Activated CD8-positive, alpha-beta memory T cell treated with anti-CD3 and anti-CD28 coated beads, Interleukin-2, amount 50 U/mL, for 24 hours (primary cell): Measurements from ENCODE around the gene KLF1.
"Not testable (repeated sequence)": the region's sequence is repeated elsewhere in the genome, so short reads cannot be mapped to it uniquely, and the experiment has no call there.

Experiments used
- DNase-seq: peaks from one replicate; pipeline ENCODE4 v3.0.0-alpha.2; 2020; ENCODE audit errors: extremely low read depth

Gene KLF1

DNA sequence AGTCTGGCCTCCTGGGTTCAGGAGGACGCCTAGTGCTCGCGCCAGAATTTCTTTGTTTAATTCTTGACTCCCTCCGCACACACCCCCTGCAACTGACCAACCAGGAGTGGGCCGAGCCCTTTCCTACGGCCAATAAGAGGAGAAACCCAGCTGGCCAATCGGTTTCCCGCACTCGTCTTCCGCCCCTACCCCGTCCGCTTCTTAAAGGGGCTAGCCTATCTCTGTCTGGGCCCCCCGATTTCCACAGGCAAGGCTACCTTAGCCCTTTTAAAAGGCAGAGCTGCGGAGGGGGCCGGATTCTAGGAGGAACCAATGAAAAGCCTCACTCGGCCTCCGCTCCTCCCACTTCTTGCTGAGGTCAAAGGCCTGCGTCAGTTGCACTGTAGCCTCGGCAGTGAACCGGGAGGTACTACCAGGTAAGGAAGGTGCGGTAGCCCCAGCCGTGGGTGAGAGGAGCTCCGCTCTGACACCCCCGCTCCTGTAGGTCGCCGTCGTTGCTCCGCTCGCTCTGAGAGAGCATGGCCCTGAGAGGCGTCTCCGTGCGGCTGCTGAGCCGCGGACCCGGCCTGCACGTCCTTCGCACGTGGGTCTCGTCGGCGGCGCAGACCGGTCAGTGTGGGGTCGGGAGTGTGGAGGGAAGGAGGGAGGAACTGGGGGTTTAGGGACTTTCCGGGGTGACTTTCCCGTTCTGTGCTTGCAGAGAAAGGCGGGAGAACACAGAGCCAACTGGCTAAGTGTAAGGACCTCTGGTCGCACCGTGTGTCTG is 4.0 kb upstream of the KLF1 start, which contains the start of gene GCDH:
TSS of gene GCDH (plus strand) at position 374 of the 766 bp plus-strand sequence. CDS start at position 519, 145 bp downstream.
- peak; percentile 96 for DNase-seq

DNA sequence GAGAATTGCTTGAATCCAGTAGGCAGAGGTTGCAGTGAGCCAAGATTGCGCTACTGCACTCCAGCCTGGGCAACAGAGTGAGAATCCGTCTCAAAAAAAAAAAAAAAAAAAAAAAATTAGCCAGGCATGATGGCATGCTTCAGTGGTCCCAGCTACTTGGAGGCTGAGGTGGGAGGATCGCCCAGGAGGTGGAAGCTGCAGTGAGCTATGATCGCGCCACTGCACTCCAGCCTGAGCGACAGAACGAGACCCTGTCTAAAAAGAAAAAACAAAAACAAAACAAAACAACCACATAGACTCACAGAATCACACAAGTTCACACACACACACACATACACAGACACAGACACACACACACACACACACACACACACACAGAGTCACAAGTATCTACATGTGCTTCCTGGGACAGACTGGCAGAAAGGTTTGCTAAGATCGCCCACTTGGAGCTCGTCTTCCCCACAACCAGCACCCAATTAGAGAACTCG is 3.3 kb upstream of the KLF1 start:
- DNase-seq, result not testable (repeated sequence)

DNA sequence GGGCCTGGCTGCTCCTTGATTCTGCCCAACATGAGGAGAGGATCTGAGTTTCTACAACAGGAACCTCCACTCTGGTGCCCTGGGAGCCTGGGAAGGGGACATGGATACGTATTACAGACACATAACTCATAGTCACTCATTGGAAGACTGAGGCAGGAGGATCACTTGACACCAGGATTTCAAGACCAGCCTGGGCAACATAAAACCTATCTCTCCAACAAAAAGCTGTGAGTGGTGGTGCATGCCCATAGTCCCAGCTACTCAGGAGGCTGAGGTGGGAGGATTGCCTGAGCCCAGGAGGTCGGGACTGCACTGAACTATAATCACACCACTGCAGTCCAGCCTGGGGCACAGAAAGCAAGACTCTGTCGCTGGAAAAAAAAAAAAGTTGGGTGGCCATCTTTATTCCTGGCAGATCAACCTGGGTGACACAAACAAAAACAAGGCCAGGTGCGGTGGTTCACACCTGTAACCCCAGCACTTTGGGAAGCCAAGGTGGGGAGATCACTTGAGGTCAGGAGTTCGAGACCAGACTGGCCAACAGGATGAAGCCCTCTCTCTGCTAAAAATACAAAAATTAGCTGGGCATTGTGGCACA is 1.1 kb upstream of the KLF1 start:
- no peak for DNase-seq

DNA sequence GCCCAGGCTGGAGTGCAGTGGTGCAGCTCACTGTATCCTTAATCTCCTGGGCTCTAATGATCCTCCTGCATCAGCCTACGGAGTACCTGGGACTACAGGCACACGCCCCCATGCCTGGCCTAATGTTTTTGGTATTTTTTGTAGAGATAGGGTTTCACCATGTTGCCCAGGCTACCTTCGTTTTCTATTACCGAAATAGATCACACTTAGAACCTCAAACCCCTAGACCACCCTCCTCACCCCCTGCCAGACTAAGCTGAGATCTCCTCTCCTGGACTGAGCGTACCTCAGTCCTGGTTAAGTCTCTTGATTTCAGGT is 391 bp downstream of the KLF1 start:
- no peak for DNase-seq

DNA sequence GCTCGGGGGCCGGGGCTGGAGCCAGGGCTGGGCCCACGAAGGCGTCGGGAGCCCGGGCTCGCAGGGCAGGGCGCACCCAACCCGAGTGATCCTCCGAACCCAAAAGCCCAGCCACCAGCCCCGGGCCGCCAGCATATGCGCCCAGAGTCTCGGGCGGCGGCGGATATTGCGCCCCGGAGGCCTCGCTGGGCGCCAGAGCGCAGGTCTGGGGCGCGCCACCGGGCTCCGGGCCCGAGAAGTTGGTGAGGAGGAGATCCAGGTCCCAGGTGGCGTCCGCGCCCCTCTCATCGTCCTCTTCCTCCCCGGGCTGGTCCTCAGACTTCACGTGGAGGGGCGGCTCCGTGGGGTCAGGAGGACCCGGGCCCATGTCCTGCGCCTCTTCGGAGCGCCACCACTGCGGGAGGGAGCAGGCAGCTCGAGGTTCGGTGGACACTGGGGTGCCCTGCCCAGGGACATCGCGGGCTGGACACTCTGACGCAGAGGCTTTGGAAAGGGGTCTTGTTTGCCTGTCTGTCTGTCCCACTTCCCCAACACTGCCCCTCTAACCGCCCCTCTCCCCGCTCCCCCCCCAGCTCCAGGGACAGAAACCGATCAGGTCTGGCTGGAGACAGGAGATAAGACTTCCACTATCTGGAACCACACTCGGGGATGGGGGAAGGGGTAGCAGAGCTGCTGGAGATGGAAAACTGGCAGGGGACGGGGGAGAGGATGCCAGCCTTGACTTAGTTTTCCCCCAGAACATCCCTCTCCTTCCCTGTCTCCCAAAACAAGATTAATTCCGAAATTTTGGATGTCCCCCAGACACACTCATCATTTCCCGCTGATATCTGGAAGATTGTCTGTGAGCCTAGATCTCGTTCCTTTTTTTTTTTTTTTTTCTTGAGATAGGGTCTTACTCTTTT is 1.0 kb downstream of the KLF1 start:
- no peak for DNase-seq

DNA sequence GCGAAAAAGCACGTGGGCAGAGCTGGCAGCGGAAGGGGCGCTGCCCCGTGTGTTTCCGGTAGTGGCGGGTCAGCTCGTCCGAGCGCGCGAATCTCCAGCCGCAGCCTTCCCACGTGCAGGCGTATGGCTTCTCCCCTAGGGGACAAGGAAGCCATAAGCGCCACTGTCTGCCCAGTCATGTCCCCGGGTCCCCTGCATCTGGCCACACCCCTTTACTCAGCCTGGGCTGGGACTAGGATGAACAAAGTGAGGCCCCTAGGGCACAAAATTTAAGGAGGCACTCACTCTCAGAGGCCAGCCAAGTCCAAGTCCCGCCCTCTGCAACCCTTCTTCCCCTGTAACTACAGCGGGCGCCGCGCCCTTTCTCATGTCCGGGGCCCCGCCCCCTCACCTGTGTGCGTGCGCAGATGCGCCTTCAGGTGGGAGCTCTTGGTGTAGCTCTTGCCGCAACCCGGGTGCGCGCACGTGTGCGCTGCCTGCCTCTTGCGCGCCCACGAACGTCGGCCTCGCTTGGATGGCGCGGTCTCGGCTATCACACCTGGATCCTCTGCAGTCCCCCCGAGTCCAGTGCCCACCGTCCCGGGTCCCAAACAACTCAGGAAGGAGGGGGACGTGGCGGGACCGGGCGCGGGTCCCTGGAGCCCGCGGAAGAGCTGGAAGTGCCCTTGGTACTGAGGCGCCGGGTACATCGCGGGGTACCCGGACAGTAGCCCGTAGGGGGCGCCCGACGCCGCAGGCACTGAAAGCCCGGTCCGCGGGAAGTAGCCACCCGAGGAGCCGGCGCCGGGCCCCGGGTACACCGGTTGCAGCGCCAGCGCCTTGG is 1.9 kb downstream of the KLF1 start:
- DNase-seq, result peak; percentile 70

DNA sequence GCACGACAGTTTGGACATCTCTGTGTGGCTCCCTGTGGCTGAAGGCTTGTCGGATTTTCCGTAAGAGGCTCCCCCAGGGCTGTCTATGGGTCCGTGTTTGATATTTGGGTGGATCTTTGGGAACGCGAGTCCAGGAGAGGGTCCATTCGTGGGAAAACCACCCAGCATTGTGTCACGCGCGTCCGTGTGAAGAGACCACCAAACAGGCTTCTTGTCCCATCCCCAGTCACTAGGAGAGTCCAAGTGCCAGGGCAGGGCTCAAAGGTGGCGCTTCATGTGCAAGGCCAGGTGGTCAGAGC is 2.4 kb downstream of the KLF1 start:
- no peak for DNase-seq

DNA sequence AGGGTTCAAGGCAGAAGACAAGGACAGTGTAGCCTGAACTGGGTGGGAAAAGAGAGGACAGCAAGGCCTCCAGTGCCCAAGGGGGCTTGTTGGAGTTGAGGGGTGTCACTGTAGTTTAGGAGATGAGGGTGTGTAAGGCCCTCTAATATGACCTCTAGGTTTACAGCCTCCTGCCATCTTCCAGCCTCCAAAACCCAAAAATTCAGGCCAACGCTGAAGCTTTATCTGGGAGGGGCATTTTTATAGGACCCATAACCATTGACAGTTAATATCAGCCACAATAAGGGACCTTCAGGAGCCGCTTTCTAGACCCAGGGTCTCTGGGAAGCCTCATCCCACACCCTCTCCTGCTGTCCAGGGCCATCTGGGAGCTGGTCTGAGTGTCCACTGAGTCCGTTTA is 2.8 kb downstream of the KLF1 start:
- DNase-seq, result no peak

DNA sequence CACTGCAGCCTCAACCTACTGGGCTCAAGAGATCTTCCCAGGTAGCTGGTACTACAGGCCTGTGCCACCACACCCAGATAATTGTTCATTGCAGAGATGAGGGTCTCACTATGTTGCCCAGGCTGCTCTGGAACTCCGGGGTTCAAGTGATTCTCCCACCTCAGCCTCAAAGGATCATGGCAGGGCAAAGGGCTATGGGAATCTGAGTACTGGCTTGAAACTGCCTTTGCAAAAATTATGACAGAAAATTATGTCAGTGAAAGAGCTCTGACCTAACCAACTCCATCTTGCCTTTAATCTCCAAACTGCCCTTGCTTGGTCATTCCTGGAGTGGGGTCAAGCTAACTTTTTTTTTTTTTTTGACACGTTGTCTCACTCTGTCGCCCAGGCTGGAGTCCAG is 4.4 kb downstream of the KLF1 start:
- no peak for DNase-seq

DNA sequence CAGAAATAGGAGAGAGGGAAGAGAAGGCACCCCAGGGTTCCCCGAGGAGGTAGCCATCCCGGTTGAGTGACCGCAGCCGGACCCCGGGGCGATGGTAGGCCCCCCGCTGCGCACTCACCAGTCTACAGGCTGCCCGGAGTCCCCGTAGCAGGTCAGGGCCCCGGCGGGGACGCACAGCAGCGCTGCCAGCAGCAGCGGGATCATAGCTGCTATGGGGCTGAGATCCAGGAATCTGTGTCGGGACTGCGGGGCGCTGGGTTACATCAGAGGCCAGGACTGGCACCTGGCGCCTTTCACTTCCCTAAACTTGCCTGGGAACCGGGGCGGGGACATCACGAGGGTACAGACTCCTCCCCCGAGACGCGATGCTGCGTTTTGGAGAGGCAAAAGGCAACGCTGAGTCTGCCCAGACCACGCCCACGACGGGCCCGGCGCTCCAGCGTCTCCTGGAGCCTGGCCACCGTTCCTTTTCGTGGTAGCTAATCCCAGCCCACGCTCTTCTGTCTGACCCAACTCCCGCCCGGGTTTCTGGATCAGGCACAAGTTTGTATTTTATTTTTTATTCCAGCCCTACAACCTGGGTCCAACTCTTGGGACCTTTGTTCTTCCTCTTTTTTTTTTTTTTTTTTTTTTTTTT is 5.7 kb downstream of the KLF1 start, which contains the start of gene DNASE2:
TSS of gene DNASE2 (minus strand) at position 278 of the 637 bp plus-strand sequence. CDS start at position 204, 74 bp downstream.
- DNase-seq, result peak; percentile 83

DNA sequence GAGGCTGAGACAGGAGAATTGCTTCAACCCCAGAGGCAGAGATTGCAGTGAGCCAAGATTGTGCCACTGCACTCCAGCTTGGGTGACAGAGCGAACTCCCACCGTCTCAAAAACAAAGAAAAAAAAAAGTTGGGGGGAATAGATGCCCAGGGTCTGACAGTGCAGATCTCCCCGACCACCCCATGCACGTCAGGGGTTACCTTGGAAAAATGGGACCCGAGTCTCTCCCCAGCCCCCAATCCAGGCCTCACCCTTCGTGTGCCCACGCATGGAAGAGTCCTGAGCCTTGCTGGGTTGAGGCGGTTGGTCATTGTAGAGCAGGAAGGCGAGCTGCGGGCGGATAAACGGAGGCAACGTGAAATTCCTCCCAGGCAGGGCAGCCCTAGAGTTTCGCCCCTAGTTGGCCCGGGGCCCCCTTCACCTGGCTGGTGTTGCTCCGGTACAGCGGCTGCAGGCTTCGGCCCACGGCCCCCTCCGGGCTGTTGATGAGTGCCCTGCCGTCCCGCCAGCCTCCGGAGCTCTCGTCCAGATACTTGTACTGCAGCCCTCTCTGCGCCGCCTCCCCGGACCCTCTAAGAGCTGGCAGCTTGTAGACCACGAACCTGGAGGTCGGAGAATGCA is 6.3 kb downstream of the KLF1 start:
- DNase-seq, result no peak

DNA sequence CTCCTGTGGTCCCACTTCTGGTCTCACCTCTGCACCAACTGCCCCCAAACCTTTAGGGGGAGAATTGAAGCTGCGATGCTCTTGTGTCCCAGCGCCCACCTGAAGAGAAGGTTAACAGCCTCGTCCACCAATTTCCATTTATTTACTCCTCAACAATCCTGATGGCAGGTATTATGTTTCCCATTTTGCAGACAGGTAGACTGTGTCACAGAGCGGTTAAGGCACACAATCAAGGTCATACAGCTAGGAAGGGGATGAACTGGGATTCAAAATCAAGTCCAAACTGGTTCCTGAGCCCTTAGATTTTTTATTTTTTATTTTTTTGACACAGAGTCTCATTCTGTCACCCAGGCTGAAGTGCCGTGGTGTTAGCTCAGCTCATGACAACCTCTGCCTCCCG is 11.9 kb downstream of the KLF1 start:
- DNase-seq, result no peak

DNA sequence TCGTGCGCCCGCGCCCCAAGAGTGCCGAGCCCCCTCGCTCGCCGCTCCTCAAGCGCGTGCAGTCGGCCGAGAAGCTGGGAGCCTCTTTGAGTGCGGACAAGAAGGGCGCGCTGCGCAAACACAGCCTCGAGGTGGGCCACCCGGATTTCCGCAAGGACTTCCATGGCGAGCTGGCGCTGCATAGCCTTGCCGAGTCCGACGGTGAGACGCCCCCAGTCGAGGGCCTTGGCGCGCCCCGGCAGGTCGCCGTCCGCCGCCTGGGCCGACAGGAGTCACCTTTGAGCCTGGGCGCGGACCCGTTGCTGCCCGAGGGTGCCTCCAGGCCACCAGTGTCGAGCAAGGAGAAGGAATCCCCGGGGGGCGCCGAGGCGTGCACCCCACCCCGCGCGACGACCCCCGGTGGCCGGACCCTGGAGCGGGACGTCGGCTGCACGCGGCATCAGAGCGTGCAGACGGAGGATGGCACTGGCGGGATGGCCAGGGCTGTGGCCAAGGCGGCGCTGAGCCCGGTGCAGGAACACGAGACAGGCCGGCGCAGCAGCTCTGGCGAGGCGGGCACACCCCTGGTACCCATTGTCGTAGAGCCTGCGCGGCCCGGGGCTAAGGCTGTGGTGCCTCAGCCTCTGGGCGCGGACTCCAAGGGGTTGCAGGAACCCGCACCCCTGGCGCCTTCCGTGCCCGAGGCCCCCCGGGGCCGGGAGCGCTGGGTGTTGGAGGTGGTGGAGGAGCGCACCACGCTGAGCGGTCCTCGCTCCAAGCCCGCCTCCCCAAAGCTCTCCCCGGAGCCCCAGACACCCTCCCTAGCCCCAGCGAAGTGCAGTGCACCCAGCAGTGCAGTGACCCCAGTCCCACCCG is 12.9 kb downstream of the KLF1 start:
- no peak for DNase-seq

DNA sequence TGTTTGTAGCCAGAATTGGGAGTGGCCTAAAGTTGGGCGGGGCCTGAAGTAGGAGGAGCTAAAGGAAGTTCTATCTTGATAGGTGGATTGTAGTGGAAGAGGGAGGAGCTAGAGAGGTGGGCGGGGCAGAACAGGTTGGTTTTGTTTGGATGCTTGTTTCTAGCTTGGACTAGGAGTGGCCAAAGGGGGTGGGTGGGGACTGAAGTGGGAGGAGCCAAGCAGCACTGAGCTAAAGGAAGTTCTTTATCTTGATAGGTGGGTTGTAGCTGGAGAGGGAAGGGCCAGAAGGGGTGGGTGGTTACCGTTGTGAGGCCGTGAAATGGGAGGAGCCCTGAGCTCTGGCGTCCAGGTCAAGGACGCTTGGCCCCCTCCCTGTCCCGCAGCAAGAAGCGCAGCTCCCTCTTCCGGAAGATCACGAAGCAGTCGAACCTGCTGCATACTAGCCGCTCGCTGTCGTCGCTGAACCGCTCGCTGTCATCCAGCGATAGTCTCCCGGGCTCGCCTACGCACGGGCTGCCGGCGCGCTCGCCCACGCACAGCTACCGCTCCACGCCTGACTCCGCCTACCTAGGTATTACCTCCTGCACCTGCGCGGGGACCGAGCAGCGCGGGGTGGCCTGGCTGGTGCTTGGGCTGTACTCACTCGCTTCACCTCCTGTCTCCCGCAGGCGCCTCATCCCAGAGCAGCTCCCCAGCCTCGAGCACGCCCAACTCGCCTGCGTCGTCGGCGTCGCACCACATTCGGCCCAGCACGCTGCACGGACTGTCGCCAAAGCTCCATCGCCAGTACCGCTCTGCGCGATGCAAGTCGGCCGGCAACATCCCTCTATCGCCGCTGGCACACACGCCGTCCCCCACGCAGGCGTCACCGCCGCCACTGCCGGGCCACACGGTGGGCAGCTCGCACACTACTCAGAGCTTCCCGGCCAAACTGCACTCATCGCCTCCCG is 13.8 kb downstream of the KLF1 start:
- no peak for DNase-seq

DNA sequence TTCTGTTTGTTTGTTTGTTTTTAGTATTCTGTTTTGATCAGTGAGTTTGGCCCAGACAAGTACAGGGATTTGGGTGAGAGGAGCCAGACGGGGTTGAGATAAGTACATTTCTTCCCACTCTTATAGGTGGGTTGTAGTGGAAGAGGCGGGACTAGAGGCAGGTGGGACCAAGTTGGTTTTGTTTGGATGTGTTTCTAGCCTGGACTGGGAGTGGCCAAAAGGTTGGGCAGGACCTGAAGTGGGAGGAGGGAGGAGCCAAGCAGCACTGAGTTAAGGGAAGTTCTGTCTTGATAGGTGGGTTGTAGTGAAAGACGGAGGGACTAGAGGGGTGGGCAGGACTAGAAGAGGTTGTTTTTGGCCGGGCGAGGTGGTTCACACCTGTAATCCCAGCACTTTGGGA is 14.7 kb downstream of the KLF1 start:
- DNase-seq, result no peak

DNA sequence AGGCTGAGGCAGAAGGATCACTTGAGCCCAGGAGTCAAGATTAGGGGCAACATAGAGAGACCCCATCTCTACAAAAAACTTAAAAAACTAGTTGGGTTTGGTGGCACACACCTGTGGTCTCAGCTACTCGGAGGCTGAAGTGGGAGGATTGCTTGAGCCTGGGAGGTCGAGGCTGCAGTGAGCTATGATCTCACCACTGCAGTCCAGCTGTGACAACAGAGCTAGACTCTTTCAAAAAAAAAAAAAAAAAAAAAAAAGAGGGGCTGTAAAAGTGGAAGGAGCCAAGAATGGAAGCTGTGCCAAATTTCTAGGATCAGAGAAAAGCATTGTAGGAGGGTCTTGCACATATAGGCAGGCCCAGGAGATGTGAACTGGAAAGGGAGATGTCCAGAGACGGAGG is 15.3 kb downstream of the KLF1 start:
- DNase-seq, result no peak

DNA sequence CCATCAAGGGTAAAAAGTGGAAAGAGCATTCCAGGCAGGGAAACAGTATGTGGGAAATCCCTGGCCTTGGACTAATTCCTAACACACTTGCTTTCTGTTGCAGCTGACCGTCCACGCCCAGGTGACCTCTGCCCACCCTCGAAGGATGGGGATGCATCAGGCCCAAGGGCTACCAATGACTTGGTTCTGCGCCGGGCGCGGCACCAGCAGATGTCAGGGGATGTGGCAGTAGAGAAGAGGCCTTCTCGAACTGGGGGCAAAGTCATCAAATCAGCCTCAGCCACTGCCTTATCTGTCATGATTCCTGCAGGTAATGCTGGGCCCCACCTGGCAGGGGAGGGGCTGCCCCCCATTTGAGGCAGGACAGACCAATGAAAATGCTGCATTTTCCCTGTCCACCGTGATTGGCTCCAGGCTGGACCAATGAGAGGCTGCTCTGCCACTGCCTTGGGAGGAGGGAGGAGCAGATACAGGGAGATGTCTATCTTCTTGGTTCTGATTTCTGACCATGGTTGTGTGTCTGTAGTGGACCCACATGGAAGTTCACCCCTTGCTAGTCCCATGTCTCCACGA is 18.4 kb downstream of the KLF1 start:
- no peak for DNase-seq
